ENCODE data around the gene FGR.
"Not testable (repeated sequence)": the region's sequence is repeated elsewhere in the genome, so short reads cannot be mapped to it uniquely, and the experiment has no call there.

FGR gene

GRCh38 chr1:27634177-27634984 lies 604 bp downstream of the FGR start:
- peak; percentile 92 for DNase-seq

- DNase-seq = no peak
These were observed 1.3 kb downstream of the FGR start for GRCh38 chr1:27633640-27634176.

GRCh38 chr1:27633298-27633610 lies 1.7 kb downstream of the FGR start:
- no peak for DNase-seq

GRCh38 chr1:27632387-27633297 lies 2.3 kb downstream of the FGR start:
- DNase-seq = peak; percentile 74

- DNase-seq = peak; percentile 93
These were observed 4.0 kb downstream of the FGR start for GRCh38 chr1:27630859-27631491.

GRCh38 chr1:27628712-27629111 lies 6.3 kb downstream of the FGR start:
- DNase-seq = no peak

- DNase-seq = not testable (repeated sequence)
These were observed 7.3 kb downstream of the FGR start for GRCh38 chr1:27627733-27628132.

- DNase-seq = no peak
These were observed 7.9 kb downstream of the FGR start for GRCh38 chr1:27627061-27627460.

- peak; percentile 98 for DNase-seq
These were observed 8.7 kb downstream of the FGR start for GRCh38 chr1:27626031-27626935.

GRCh38 chr1:27624467-27625178 lies 10.4 kb downstream of the FGR start:
- no peak for DNase-seq

GRCh38 chr1:27623327-27624212 lies 11.4 kb downstream of the FGR start:
- peak; percentile 45 for DNase-seq

- DNase-seq = peak; percentile 56
These were observed 12.2 kb downstream of the FGR start for GRCh38 chr1:27622828-27623227.

- DNase-seq = peak; percentile 68
These were observed 13.7 kb downstream of the FGR start for GRCh38 chr1:27621051-27621920.

- not testable (repeated sequence) for DNase-seq
These were observed 15.1 kb downstream of the FGR start for GRCh38 chr1:27619782-27620438.

- no peak for DNase-seq
These were observed 16.5 kb downstream of the FGR start for GRCh38 chr1:27618341-27619082.

- DNase-seq = no peak
These were observed 17.6 kb downstream of the FGR start for GRCh38 chr1:27617420-27617819.

GRCh38 chr1:27616441-27616840 lies 18.5 kb downstream of the FGR start:
- no peak for DNase-seq

Measured in suppressor macrophage treated with lipopolysaccharide for 4 hours (primary cell).